Keratinocyte (primary cell): ENCODE data around the gene CDYL.

Source experiments
- EZH2 ChIP-seq: IDR thresholded peaks from one replicate; pipeline ENCODE4 v1.6.1; 2012; ENCODE audit warnings: inconsistent platforms, mild to moderate bottlenecking, low read length, moderate library complexity
- TF ChIP-seq, protein P1 (sequence below), 3 experiments: IDR thresholded peaks in 1 of 3; conservative IDR thresholded peaks in 1 of 3; optimal IDR thresholded peaks in 1 of 3; 2 replicates in 2 of 3; 3 replicates in 1 of 3; pipeline versions ENCODE3 to v1.5.1; 2011; ENCODE audit warnings: low read length in 3 of 3, mild to moderate bottlenecking in 3 of 3, moderate library complexity in 2 of 3, control low read depth in 1 of 3, inconsistent platforms in 1 of 3; ENCODE audit not compliant: insufficient read depth in 2 of 3; ENCODE audit errors: extremely low read depth in 1 of 3

- TF ChIP-seq, protein P1, sequence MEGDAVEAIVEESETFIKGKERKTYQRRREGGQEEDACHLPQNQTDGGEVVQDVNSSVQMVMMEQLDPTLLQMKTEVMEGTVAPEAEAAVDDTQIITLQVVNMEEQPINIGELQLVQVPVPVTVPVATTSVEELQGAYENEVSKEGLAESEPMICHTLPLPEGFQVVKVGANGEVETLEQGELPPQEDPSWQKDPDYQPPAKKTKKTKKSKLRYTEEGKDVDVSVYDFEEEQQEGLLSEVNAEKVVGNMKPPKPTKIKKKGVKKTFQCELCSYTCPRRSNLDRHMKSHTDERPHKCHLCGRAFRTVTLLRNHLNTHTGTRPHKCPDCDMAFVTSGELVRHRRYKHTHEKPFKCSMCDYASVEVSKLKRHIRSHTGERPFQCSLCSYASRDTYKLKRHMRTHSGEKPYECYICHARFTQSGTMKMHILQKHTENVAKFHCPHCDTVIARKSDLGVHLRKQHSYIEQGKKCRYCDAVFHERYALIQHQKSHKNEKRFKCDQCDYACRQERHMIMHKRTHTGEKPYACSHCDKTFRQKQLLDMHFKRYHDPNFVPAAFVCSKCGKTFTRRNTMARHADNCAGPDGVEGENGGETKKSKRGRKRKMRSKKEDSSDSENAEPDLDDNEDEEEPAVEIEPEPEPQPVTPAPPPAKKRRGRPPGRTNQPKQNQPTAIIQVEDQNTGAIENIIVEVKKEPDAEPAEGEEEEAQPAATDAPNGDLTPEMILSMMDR (optimal IDR thresholded peaks at IDR 0.05 in 1 of 3, IDR thresholded peaks at IDR 0.05 in 1 of 3, conservative IDR thresholded peaks at IDR 0.05 in 1 of 3; ENCODE audit: extremely low read depth in 1 of 3, insufficient read depth in 2 of 3, low read length in 3 of 3), result no peak
- TF ChIP-seq EZH2, result no peak
Measured at GRCh38 chr6:4892785-4893485, 116.7 kb downstream of the CDYL start.
